ENCODE data around the gene TMA7B.

GRCh38 chr22:39915295-39915726, 44.9 kb upstream of the TMA7B start:
- TF ChIP-seq POLR2A (IDR thresholded peaks at IDR 0.05): no peak
- TF ChIP-seq CTCF (IDR thresholded peaks at IDR 0.05): no peak

Measured in Peyer's patch (tissue), 4 donors.